ENCODE measurements around the gene CDH23.

Gene CDH23

DNA sequence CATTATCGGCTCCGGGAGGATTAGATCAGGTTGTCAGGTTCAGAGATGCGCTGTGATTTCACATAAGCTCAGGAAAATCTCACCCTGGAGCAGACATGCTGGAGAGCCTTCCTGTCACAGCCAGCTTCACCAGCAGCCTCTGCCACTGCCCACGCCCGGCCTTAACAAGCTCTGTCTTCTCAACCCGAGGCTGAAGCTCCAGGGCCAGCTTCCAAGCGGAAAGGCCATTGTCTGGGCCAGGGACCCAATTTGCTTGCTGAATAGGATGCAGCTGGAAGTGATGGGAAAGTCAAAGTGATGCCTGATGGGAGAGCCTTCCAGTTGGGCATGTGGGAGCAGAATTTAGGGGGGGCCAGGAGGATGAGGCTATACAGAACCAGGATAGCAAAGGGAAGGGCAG lies 286.6 kb downstream of the CDH23 start:
- no peak for DNase-seq (ENCODE audit: low read depth in 2 of 2, low spot score in 1 of 2)

GRCh38 chr10:71684356-71685173 lies 287.8 kb downstream of the CDH23 start:
- DNase-seq (ENCODE audit: low read depth in 2 of 2, low spot score in 1 of 2) = no peak

GRCh38 chr10:71685554-71686232 lies 289.0 kb downstream of the CDH23 start:
- no peak for DNase-seq (ENCODE audit: low read depth in 2 of 2, low spot score in 1 of 2)

GRCh38 chr10:71687077-71687476 lies 290.4 kb downstream of the CDH23 start:
- DNase-seq (ENCODE audit: low read depth in 2 of 2, low spot score in 1 of 2) = no peak

DNA sequence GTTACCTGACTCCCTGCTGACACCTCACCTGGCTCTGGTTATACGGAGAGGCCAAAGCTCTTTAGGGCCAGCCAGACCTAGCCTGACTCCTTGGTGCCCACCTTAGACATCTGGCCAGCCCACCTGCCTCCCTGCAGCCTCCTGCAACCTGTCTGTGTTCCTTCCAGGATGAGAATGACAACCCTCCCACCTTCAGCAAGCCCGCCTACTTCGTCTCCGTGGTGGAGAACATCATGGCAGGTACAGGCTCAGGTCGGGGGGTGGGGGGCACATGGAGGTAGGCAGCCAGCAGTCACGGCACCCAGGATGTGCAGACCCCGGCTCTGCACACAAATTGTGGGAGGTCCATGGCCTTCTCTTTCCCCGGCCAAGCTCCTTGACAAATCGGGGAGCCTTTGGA lies 290.8 kb downstream of the CDH23 start:
- DNase-seq (ENCODE audit: low read depth in 2 of 2, low spot score in 1 of 2) = no peak

DNA sequence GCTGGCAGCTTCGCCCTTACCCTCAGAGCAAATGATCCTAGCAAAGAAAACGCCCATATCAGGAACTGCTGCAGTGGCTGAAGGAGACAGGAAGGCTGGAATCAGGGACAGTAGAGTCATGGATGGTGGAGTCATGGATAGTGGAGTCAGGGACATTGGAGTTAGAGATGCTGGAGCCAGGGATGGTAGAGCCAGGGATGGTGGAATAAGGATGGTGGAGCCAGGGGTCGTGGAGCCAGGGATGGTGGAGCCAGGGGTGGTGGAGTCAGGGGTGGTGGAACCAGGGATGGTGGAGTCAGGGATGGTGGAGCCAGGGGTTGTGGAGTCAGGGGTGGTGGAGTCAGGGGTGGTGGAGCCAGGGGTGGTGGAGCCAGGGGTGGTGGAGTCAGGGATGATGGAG lies 291.5 kb downstream of the CDH23 start:
- no peak for DNase-seq (ENCODE audit: low read depth in 2 of 2, low spot score in 1 of 2)

- DNase-seq (ENCODE audit: low read depth in 2 of 2, low spot score in 1 of 2) = no peak
Observed at GRCh38 chr10:71690094-71690720, 293.5 kb downstream of the CDH23 start.

DNA sequence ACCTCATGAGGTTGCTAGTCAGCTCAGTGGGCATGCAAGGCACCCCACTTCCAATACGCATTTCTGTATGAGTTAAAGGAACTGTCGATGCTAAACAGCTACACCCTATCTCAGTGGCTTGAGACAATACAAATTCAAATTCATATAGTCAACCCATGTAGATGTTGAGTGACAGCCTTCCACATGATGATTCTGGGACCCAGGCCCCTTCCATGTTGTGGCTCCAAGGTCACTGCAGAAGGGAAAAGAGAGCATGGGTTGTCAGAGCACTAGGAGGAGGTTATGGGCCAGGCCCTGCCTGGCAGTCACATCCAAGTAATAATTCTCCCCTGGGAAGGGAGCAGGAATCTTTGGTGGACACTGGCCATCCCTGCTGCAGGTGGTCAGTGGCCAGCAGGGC lies 294.7 kb downstream of the CDH23 start:
- no peak for DNase-seq (ENCODE audit: low read depth in 2 of 2, low spot score in 1 of 2)

- DNase-seq (ENCODE audit: low read depth in 2 of 2, low spot score in 1 of 2) = no peak
Observed at GRCh38 chr10:71692598-71693306, 296.0 kb downstream of the CDH23 start.

DNA sequence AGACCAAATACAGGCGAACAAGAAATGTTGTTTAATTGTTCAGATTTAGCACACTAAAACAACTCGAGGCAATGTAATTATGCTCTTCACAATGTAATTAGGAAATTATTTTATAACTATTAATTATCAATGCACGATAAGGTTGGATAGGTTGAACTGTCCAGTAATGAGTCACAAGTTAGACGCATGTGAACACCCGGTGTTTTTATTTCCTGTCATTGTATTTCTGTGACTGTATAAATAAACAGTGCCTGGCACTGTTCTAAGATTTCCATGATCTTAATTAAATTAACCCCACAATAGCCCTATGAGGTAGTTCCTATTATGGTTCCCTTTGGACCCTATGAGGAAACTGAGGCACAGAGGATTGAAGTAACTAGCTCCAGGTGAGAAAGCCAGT lies 296.7 kb downstream of the CDH23 start:
- DNase-seq (ENCODE audit: low read depth in 2 of 2, low spot score in 1 of 2) = no peak

DNA sequence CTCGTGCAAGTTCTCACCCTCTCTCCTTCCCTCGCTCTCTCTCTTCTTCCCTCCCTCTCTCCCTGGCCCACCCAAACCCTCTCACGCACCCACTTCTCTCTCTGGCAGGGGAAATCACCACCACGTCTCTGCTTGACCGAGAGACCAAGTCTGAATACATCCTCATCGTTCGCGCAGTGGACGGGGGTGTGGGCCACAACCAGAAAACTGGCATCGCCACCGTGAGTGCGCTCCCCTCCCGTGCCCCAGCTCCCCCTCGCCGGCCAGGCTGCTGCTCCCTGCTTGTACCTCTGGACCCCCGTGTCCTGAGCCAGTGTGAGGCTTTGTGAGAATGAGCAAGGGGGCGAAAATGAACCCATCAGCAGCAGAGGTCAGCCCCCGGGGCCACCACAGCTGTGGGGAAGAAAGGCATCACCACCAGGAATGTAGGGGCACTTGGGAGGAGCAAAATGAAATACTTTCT lies 297.4 kb downstream of the CDH23 start:
- no peak for DNase-seq (ENCODE audit: low read depth in 2 of 2, low spot score in 1 of 2)

DNA sequence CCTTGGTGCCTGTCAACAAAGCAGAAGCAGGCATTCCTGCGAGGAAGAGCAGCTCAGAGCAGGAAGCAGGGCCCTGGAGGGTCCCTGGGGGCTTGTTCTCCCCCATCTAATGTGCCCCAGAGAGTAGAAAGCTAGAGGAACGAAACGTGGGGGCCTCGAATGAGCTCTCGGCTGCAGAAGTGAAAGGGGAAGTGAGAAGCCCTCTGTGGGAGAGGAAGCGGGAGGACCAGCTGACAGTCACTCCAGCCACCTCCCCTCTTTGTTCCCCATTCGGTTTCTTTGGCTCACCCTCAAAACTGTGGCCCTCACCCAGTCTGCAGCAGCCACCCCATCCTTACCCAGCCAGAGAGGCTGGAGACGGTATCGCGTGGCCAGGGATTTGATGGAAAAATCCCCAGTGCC lies 297.8 kb downstream of the CDH23 start:
- peak in 1 of 2 donors; percentile 25 for DNase-seq (ENCODE audit: low read depth in 2 of 2, low spot score in 1 of 2)

GRCh38 chr10:71695502-71696476 lies 299.1 kb downstream of the CDH23 start:
- DNase-seq (ENCODE audit: low read depth in 2 of 2, low spot score in 1 of 2) = no peak

- peak; percentile 15 to 52 for DNase-seq (ENCODE audit: low read depth in 2 of 2, low spot score in 1 of 2)
Observed at GRCh38 chr10:71696628-71697326, 300.1 kb downstream of the CDH23 start.

GRCh38 chr10:71697938-71698709 lies 301.4 kb downstream of the CDH23 start:
- peak; percentile 25 to 76 for DNase-seq (ENCODE audit: low read depth in 2 of 2, low spot score in 1 of 2)

GRCh38 chr10:71698737-71699136 lies 302.0 kb downstream of the CDH23 start:
- no peak for DNase-seq (ENCODE audit: low read depth in 2 of 2, low spot score in 1 of 2)

DNA sequence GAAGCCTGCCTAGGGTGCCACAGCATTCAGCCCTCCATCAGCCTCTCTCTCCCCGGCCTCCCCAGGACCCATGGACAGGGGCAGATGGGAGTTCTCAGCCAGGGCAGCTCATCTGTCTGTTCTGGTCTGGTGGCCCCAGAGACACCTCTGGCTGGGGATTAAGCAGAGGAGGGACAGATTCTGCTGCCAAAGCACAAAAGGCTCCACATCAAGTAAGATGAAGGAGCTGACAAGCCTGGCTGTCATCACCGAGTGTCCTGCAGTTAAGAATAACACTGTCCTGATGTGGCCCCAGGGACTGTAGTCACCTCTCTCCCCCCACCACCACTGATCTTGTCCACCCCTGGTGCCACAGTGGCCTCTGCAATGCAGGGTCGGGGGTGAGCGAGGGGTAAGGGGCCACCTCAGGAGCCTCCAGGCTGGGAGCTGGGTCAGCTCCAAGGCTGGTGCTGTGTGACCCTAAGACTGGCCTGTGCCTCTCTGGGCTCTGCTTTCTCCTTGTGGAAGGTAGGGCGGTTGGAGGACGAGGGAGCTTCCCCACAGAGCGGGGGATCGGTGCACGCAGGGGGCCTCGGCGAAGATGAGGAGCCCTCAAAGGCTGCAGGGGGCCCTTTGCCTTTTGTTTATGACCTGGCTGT lies 304.1 kb downstream of the CDH23 start:
- DNase-seq (ENCODE audit: low read depth in 2 of 2, low spot score in 1 of 2) = no peak

- DNase-seq (ENCODE audit: low read depth in 2 of 2, low spot score in 1 of 2) = no peak
Observed at GRCh38 chr10:71701496-71702132, 304.9 kb downstream of the CDH23 start.
